ENCODE data around the gene APOOL. TPM values are rescaled to one million over a fixed set of nuclear protein-coding genes. Genes with fewer than 3 reads are reported as not detected.
"Not testable (repeated sequence)": the region's sequence is repeated elsewhere in the genome, so short reads cannot be mapped to it uniquely, and the experiment has no call there.

APOOL gene
- total RNA-seq, 4 donors from 2014 or later = 1.1 to 11.2 (median 7.2) TPM

- 43 to 79% methylated on average over 2 to 4 of the region's 4 CpGs for WGBS, 2 donors (ENCODE audit: low coverage in 1 of 2)
- H3K27me3 ChIP-seq = no peaks in the 10 kb centered on the region
Observed at GRCh38 chrX:85065512-85066198, 62.0 kb downstream of the APOOL start.

GRCh38 chrX:85077247-85077646 lies 73.6 kb downstream of the APOOL start:
- H3K27me3 ChIP-seq; H3K4me1 ChIP-seq; H3K9me3 ChIP-seq; H3K36me3 ChIP-seq; DNase-seq; in situ Hi-C loops (cut with MboI; ENCODE audit: low pct_ligation_motif_present in 1 of 4, low pct_unique_long_range_greater_than_20kb in 1 of 4, low sequenced_read_pairs in 3 of 4); intact Hi-C loops (cut with DNase I; ENCODE audit: low total_unique reads); H3K4me3 ChIP-seq; H3K27ac ChIP-seq: not testable (repeated sequence)
- WGBS, 2 donors (ENCODE audit: low coverage in 1 of 2) = 93% methylated on average over 1 of the region's 1 CpG; no CpG with 5 or more reads in 1 of the 2 donors

More at GRCh38 chrX:85065512-85066198, 62.0 kb downstream of the APOOL start:
- DNase-seq = no peak
- no peak for TF ChIP-seq POLR2AphosphoS5 (IDR thresholded peaks at IDR 0.05)
- TF ChIP-seq POLR2A (IDR thresholded peaks at IDR 0.05) = no peak
- no peak for TF ChIP-seq CTCF (IDR thresholded peaks at IDR 0.05)
- TF ChIP-seq EP300 (IDR thresholded peaks at IDR 0.05; ENCODE audit: low read depth) = no peak
- Histone ChIP-seq H3K27ac (no peak overlapping the region), H3K4me1 (no peaks in the 10 kb centered on the region), H3K4me3 (no peak overlapping the region), H3K9me3 (no peaks in the 10 kb centered on the region), H3K36me3 (no peaks in the 10 kb centered on the region)
- intact Hi-C loops (cut with DNase I; ENCODE audit: low total_unique reads) = no loop called here
- in situ Hi-C loops (cut with MboI; ENCODE audit: low pct_ligation_motif_present in 1 of 4, low pct_unique_long_range_greater_than_20kb in 1 of 4, low sequenced_read_pairs in 3 of 4) = no loop called here

GRCh38 chrX:85084770-85085393 lies 81.2 kb downstream of the APOOL start:
- H3K4me3 ChIP-seq = no peak overlapping the region
- H3K27ac ChIP-seq = no peak overlapping the region
- TF ChIP-seq EP300 (IDR thresholded peaks at IDR 0.05; ENCODE audit: low read depth) = no peak
- peak; percentile 34 to 81 (median 53) for TF ChIP-seq CTCF (IDR thresholded peaks at IDR 0.05)
- no peaks in the 10 kb centered on the region for H3K36me3 ChIP-seq
- 49 to 50% methylated on average over 2 of the region's 2 CpGs for WGBS, 2 donors (ENCODE audit: low coverage in 1 of 2)
- intact Hi-C loops (cut with DNase I; ENCODE audit: low total_unique reads) (no loop called here), in situ Hi-C loops (cut with MboI; ENCODE audit: low pct_ligation_motif_present in 1 of 4, low pct_unique_long_range_greater_than_20kb in 1 of 4, low sequenced_read_pairs in 3 of 4) (no loop called here)
- no peaks in the 10 kb centered on the region for H3K27me3 ChIP-seq
- DNase-seq = no peak
- no peaks in the 10 kb centered on the region for H3K4me1 ChIP-seq
- no peaks in the 10 kb centered on the region for H3K9me3 ChIP-seq

- in situ Hi-C loops (cut with MboI; ENCODE audit: low pct_ligation_motif_present in 1 of 4, low pct_unique_long_range_greater_than_20kb in 1 of 4, low sequenced_read_pairs in 3 of 4) (no loop called here), intact Hi-C loops (cut with DNase I; ENCODE audit: low total_unique reads) (no loop called here)
- Histone ChIP-seq H3K4me3 (no peak overlapping the region), H3K4me1 (no peaks in the 10 kb centered on the region), H3K36me3 (no peaks in the 10 kb centered on the region), H3K27me3 (no peaks in the 10 kb centered on the region), H3K9me3 (no peaks in the 10 kb centered on the region), H3K27ac (no peak overlapping the region)
- 88% methylated on average over 5 of the region's 5 CpGs; no CpG with 5 or more reads in 1 of the 2 donors for WGBS, 2 donors (ENCODE audit: low coverage in 1 of 2)
- no peak for DNase-seq
- TF ChIP-seq POLR2A (IDR thresholded peaks at IDR 0.05) = no peak
- TF ChIP-seq EP300 (IDR thresholded peaks at IDR 0.05; ENCODE audit: low read depth) = no peak
- no peak for TF ChIP-seq POLR2AphosphoS5 (IDR thresholded peaks at IDR 0.05)
- TF ChIP-seq CTCF (IDR thresholded peaks at IDR 0.05) = no peak
Observed at GRCh38 chrX:85089321-85089840, 85.7 kb downstream of the APOOL start.

Measured in transverse colon (tissue), 4 donors.